LNCaP clone FGC (cell line): Measurements from ENCODE around the gene PSD4.

Experiments used
- DNase-seq: peaks from one replicate; pipeline ENCODE4 v3.0.0-alpha.2; 2011; ENCODE audit warnings: low read depth
- H3K4me3 ChIP-seq: 2 replicates; pipeline ENCODE4 v1.5.1; 2011; ENCODE audit warnings: mild to moderate bottlenecking, low read depth, low read length, control low read depth
- CTCF ChIP-seq: IDR thresholded peaks from 2 replicates; pipeline ENCODE4 v1.5.1; 2012; ENCODE audit warnings: mild to moderate bottlenecking; ENCODE audit not compliant: control insufficient read depth, insufficient read depth; ENCODE audit errors: extremely low read depth

Gene PSD4

GRCh38 chr2:113215056-113215455 is 41.3 kb downstream of the PSD4 start:
- DNase-seq = no peak
- no peak for TF ChIP-seq CTCF
- H3K4me3 ChIP-seq = no peak overlapping the region

GRCh38 chr2:113216321-113216720 is 42.5 kb downstream of the PSD4 start:
- H3K4me3 ChIP-seq = no peak overlapping the region
- DNase-seq = no peak
- no peak for TF ChIP-seq CTCF

- no peak for TF ChIP-seq CTCF
- H3K4me3 ChIP-seq = no peak overlapping the region
- DNase-seq = no peak
Observed at GRCh38 chr2:113216891-113217454, 43.2 kb downstream of the PSD4 start.

GRCh38 chr2:113217455-113218282 is 43.9 kb downstream of the PSD4 start:
- no peak for TF ChIP-seq CTCF
- no peak overlapping the region for H3K4me3 ChIP-seq
- DNase-seq = no peak

GRCh38 chr2:113218283-113219091 is 44.7 kb downstream of the PSD4 start:
- H3K4me3 ChIP-seq = no peak overlapping the region
- no peak for DNase-seq
- TF ChIP-seq CTCF = no peak

- no peak for DNase-seq
- no peak for TF ChIP-seq CTCF
- H3K4me3 ChIP-seq = no peak overlapping the region
Observed at GRCh38 chr2:113219092-113219441, 45.3 kb downstream of the PSD4 start.
